ENCODE data around the gene HOXB5.

HOXB5 gene

GRCh38 chr17:48628649-48629410 lies 35.3 kb upstream of the HOXB5 start:
- no peak for DNase-seq

GRCh38 chr17:48627623-48628521 lies 34.3 kb upstream of the HOXB5 start:
- DNase-seq = no peak

DNA sequence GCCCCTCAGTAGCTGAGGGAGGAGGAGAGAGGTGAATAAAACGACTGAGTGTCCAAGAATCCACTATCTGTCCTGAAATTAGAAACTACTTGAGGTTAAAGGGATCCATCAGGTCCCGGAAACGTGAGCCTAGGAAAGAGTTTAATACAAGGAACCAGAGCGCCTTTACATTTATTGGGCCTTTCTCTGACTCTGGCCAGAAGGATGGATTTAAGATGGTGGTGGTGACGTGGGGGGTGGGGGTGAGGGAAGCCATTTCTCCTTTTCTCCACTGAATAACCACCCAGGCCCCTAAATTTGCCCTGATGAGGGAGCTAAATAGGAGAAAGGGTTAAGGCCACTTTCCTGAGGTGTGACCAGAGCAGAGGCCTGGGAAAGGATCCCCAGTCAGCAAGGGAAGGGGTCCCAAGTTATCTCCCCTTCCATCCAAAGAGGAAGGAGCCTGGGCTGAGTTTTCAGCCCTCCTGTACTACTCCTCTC lies 33.6 kb upstream of the HOXB5 start:
- DNase-seq = no peak

- no peak for DNase-seq
Observed at GRCh38 chr17:48626245-48627117, 32.9 kb upstream of the HOXB5 start, which contains the start of gene HOXB9. TSS of gene HOXB9 (minus strand) at chr17:48626358. CDS start at chr17:48626269, 89 bp downstream.

GRCh38 chr17:48625495-48626244 lies 32.1 kb upstream of the HOXB5 start:
- DNase-seq = no peak

DNA sequence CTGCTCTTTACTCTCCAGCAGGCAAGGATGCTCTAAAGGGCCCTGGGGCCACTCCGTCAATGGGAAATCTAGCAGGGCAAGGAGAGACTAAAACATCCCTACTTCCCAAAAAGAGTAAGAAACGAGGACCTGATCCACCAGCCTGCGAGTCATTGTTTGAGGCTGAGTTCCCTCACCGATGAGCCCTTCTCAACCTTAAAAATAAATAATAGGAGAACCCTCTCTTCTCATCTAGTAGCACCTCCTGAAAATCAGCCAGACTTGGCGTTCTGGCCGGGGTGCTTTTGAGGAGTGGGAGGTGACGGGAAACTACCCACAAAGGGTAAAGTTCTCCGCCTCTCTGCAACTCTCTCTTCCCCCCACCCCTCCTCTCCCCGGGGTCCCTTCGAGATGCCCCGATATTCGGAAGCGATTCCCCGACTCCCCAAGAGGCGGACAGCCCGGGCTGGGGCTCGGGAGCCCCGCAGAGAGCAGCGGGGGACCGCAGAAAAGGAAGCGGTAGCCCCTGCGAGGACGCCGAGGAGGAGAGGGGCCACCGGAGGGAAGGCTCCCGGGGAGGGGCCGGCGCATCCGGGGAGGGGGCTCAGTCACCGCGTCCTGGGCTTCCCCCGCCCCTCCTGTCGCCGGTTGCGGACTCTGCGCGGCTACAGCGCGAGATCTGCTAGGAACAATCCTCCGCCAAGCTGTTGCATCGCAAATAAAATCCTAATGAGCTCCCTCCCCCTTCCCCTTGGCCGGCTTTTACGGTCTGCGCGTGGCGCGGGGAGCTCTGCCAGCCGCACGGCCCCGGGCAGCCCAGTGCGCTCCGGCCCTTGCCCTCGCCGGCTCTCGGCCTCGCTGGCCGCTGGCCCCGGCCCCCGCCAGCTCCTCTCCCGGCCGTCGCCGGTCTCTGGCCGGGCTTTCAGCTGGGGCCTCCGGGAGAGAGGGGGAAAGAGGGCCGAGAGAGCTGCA lies 31.2 kb upstream of the HOXB5 start:
- DNase-seq = no peak

- no peak for DNase-seq
Observed at GRCh38 chr17:48624118-48624517, 30.5 kb upstream of the HOXB5 start.

- no peak for DNase-seq
Observed at GRCh38 chr17:48623583-48623982, 30.0 kb upstream of the HOXB5 start.

DNA sequence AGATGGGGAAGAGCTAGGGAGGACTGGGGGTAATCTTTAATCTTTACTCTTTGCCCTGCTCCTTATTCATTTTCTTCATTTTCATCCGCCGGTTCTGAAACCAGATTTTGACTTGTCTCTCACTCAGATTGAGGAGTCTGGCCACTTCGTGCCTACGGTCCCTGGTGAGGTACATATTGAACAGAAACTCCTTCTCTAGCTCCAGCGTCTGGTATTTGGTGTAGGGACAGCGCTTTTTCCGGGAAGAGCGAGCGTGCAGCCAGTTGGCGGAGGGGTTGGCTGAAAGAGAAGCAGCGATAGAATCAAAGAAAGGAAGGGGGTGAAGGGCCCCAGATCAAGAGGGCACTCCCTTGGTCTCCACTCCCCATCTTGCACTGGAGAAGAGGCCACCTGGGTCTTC lies 29.3 kb upstream of the HOXB5 start:
- DNase-seq = no peak

DNA sequence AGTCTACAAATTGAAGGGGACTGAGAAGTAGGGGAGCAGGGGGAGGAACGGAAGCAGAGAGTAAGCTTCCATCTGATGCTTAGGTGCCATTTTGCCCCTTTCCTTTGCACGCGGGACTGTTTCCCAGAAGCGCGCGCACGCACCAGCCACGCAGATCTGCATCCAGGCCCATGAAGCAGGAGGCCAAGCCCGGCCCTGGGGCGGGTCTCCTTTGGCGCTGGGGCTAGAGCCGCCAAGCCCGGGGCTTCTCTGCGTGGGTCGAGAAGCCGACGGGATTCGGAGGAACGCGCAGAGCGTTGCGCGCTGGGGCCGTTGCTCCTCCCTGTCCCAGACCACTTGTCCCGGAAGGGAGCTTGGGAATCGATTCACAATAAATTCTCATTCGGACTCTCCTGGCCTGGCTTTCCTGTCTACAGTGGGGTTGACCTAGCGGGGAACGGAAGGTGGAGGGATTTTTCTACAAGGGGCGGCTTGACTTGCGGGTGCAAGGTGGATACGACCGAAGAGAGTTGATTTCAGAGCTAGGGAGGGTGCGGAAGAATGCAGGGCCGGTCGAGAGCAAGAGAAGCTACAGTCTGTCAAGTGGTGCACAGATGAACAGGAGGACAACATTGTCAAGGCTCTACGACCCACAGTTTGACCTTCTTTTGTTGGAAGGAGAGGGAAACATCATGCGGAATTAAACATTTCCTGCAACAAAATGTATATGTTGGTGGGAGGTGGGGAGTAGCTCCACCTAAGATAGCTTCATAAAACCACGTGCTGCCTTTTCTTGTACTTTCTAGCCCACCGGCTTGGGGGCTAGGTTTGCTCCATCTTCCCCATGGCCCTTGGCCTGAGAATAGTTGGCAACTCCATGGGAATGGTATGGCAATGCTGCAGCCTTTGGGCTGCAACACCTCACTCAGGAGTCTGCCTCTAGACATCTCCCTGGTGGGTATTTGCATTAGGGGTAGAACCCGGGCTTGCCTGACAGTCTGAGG lies 28.1 kb upstream of the HOXB5 start:
- no peak for DNase-seq

DNA sequence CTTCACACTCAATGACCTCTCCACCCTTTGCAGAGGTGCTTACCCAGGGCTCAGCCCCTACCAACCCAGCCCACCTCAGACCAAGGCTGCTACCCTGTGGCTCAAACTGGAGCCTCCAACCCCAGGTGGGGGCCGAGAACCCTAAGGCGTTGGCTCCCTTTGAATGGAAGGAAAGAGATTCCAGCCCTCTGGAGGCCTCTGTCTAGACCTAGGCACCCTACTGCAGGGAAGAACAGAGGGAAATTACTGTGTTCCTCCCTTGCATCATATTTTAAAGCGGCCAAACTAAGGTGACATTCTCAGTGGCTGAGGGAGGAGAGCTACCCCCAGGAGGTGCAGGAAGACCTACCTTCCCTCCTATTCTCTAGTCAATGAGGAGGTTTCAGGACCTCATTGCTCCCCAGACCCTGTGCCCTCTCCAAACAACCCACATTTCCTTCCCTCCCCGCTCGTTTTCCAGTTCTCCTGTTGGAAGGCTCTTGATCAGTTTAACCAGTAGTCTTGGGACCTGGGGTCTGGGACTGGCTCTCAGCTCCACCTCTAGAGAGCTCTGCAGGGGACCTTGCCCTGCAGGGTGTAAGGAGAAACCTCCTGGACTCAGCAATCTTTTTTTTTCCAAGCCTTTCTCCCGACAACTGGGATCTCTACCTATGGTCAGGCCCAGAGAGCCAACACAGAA lies 27.0 kb upstream of the HOXB5 start:
- no peak for DNase-seq

- no peak for DNase-seq
Observed at GRCh38 chr17:48619826-48620449, 26.4 kb upstream of the HOXB5 start.

- DNase-seq = peak; percentile 81
Observed at GRCh38 chr17:48618256-48618896, 24.8 kb upstream of the HOXB5 start.

DNA sequence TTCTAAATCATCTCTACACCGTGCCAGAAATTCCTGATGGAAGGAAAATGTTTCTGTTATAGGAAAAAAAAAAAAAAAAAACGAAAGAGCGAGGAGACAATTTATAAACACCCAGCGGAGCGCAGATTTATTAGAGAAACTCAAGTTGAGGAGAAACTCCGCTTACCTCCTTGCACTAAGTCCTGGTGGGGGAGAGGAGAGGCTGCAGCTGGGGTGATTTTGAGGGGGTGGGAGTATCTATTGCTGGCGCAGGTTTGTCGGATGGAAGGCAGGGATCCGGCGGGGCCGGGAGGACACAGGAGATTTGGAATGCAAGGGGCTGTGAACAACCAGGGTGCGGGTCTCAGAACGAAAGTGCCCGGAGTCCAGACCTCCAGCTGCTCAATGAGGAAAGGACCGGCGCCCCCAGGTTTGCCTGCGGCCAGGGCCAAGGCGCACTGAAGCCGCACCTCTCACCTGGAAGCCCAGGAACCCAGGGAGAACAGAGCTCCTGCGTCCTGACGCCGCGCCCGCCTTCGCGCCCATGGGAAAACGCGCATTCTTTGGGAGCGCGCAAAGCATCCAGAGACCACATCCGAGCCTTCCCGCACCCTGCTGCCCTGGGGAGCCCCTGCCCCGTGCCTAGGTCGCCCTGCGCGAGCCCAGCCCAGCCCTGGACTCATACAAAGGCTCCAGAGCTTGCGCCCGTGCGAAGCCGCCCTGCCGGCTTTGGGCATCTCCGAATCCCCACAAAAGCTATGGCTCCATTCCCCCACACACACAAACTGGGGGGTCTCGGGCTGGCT lies 24.1 kb upstream of the HOXB5 start:
- DNase-seq = no peak

GRCh38 chr17:48616717-48617470 lies 23.3 kb upstream of the HOXB5 start:
- DNase-seq = no peak

All from T1000 (cell line).